Stomach (tissue), 9 donors: ENCODE measurements around the gene DYDC1. TPM values are rescaled to one million over a fixed set of nuclear protein-coding genes. Genes with fewer than 3 reads are reported as not detected.

Experiments
- DNase-seq, 2 donors: peaks; one replicate each; pipeline versions ENCODE4 v3.0.0 to v3.0.0-alpha.2; 2013 to 2019
- H3K27ac ChIP-seq, 5 donors: fragments of 200-600 bp in 4 of 5; sonication (generic) in 4 of 5; one replicate each; pipeline ENCODE4 v1.5.1; 2013 to 2019; ENCODE audit warnings: mild to moderate bottlenecking in 1 of 5, moderate library complexity in 1 of 5
- H3K27me3 ChIP-seq, 3 donors: fragments of 200-600 bp; sonication (generic); one replicate each; pipeline ENCODE4 v1.5.1; 2017 to 2019; ENCODE audit warnings: mixed run types in 1 of 3
- H3K36me3 ChIP-seq, 4 donors: fragments of 200-600 bp; sonication (generic); 1 replicate in 3 of 4; 2 replicates in 1 of 4; pipeline ENCODE4 v1.5.1; 2016 to 2019
- H3K4me1 ChIP-seq, 4 donors: fragments of 200-600 bp; sonication (generic); one replicate each; pipeline ENCODE4 v1.5.1; 2016 to 2019
- H3K4me3 ChIP-seq, 4 donors: fragments of 200-600 bp; sonication (generic) in 3 of 4; one replicate each; pipeline ENCODE4 v1.5.1; 2016 to 2019; ENCODE audit warnings: mild to moderate bottlenecking in 1 of 4
- H3K9me3 ChIP-seq, 4 donors: fragments of 200-600 bp; sonication (generic); one replicate each; pipeline ENCODE4 v1.5.1; 2016 to 2019
- CTCF ChIP-seq, 7 experiments: fragments of 450-650 bp in 4 of 7; fragments of 200-600 bp in 3 of 7; sonication (generic) in 3 of 7; IDR thresholded peaks; one replicate each; pipeline ENCODE4 v1.5.1; 2016 to 2019; ENCODE audit warnings: antibody characterized with exemption in 7 of 7, control low read depth in 2 of 7, mild to moderate bottlenecking in 1 of 7
- EP300 ChIP-seq: sonication (generic); formaldehyde crosslinking; IDR thresholded peaks from one replicate; pipeline ENCODE4 v1.6.1; 2017; ENCODE audit warnings: antibody characterized with exemption
- POLR2A ChIP-seq, 4 donors: fragments of 450-650 bp; IDR thresholded peaks; one replicate each; pipeline ENCODE4 v1.6.1; 2016; ENCODE audit warnings: antibody characterized with exemption in 4 of 4, control low read depth in 2 of 4, mild to moderate bottlenecking in 1 of 4, moderate library complexity in 1 of 4
- POLR2AphosphoS5 ChIP-seq, 3 donors: sonication (generic); formaldehyde crosslinking; IDR thresholded peaks; one replicate each; pipeline ENCODE4 v1.6.1; 2016; ENCODE audit warnings: antibody characterized with exemption in 3 of 3
- WGBS, 5 donors: extraction: QIAGEN DNeasy Blood & Tissue Kit in 3 of 5; methylation state at CpG; one replicate each; pipeline versions ENCODE4 v1.1.5 to v1.1.7; 2013 to 2018; 5-methylcytosine and 5-hydroxymethylcytosine counted together
- intact Hi-C: fragments of 100-400 bp; cut with DNase I; formaldehyde crosslinking; loops from one replicate; pipeline ENCODE4 v1.15.1; 2023; ENCODE audit warnings: low total_unique reads
- polyA plus RNA-seq, 3 donors: library from polyadenylated mRNA; stranded (reverse); fragments of 200-250 nt; gene quantifications; one replicate each; pipeline ENCODE4 v1.2.3, GENCODE V29; 2013
- total RNA-seq, 5 donors: library from RNA; depleted of rRNA; stranded (reverse); fragments of >200 nt; gene quantifications; one replicate each; pipeline versions ENCODE4 v1.1.0 to v1.2.3, GENCODE V29; 2014 to 2016
- donor health status: healthy with polysubstance abuse.
- donor health status: Bipolar disorder and iron deficiency.
- donor health status: healthy.

The DYDC1 gene
- total and polyA plus RNA-seq, 8 donors = not detected

GRCh38 chr10:80323311-80323710 lies 33.2 kb downstream of the DYDC1 start:
- DNase-seq = no peak
- no peak overlapping the region for H3K4me3 ChIP-seq
- no peak for TF ChIP-seq CTCF (IDR thresholded peaks at IDR 0.05)
- TF ChIP-seq EP300 = no peak
- no peak for TF ChIP-seq POLR2AphosphoS5 (IDR thresholded peaks at IDR 0.05)
- TF ChIP-seq POLR2A (IDR thresholded peaks at IDR 0.05) = no peak
- H3K27ac ChIP-seq = no peak overlapping the region
- no peaks in the 10 kb centered on the region for H3K9me3 ChIP-seq
- intact Hi-C loops = no loop called here
- no peaks in the 10 kb centered on the region for H3K36me3 ChIP-seq
- H3K4me1 ChIP-seq = no peaks in the 10 kb centered on the region
- H3K27me3 ChIP-seq = peaks cover 0 to under 1% (median 0%) of the 10 kb centered on the region in 3 donors
- WGBS, 5 donors = 48 to 73% (median 55%) methylated on average over 3 of the region's 3 CpGs

- no peaks in the 10 kb centered on the region for H3K9me3 ChIP-seq
- H3K36me3 ChIP-seq = no peaks in the 10 kb centered on the region
- intact Hi-C loops = no loop called here
- TF ChIP-seq POLR2AphosphoS5 (IDR thresholded peaks at IDR 0.05) = no peak
- TF ChIP-seq EP300 = no peak
- no peak for TF ChIP-seq CTCF (IDR thresholded peaks at IDR 0.05)
- no peak for TF ChIP-seq POLR2A (IDR thresholded peaks at IDR 0.05)
- no peak for DNase-seq
- no peak overlapping the region for H3K27ac ChIP-seq
- no peaks in the 10 kb centered on the region for H3K4me1 ChIP-seq
- whole genome bisulfite sequencing, 5 donors = 40 to 61% (median 46%) methylated on average over 1 of the region's 1 CpG
- no peak overlapping the region for H3K4me3 ChIP-seq
- H3K27me3 ChIP-seq = no peaks in the 10 kb centered on the region
Observed at GRCh38 chr10:80322711-80323110, 33.8 kb downstream of the DYDC1 start.

GRCh38 chr10:80322158-80322557 lies 34.4 kb downstream of the DYDC1 start:
- Histone ChIP-seq H3K27ac (no peak overlapping the region), H3K4me3 (no peak overlapping the region), H3K4me1 (no peaks in the 10 kb centered on the region), H3K36me3 (no peaks in the 10 kb centered on the region), H3K27me3 (no peaks in the 10 kb centered on the region), H3K9me3 (no peaks in the 10 kb centered on the region)
- TF ChIP-seq CTCF (IDR thresholded peaks at IDR 0.05) (no peak), POLR2AphosphoS5 (IDR thresholded peaks at IDR 0.05) (no peak), POLR2A (IDR thresholded peaks at IDR 0.05) (no peak), EP300 (no peak)
- WGBS, 5 donors = 70 to 81% (median 80%) methylated on average over 2 of the region's 2 CpGs
- intact Hi-C loops = no loop called here
- no peak for DNase-seq

- 63 to 72% (median 67%) methylated on average over 5 of the region's 5 CpGs for WGBS, 5 donors
Observed at GRCh38 chr10:80321183-80321582, 35.4 kb downstream of the DYDC1 start.

More at GRCh38 chr10:80321183-80321582, 35.4 kb downstream of the DYDC1 start:
- intact Hi-C loops = no loop called here
- Histone ChIP-seq H3K9me3 (no peaks in the 10 kb centered on the region), H3K27ac (no peak overlapping the region), H3K27me3 (no peaks in the 10 kb centered on the region), H3K4me3 (no peak overlapping the region), H3K36me3 (no peaks in the 10 kb centered on the region), H3K4me1 (no peaks in the 10 kb centered on the region)
- DNase-seq = no peak
- TF ChIP-seq CTCF (IDR thresholded peaks at IDR 0.05) = no peak
- no peak for TF ChIP-seq EP300
- no peak for TF ChIP-seq POLR2A (IDR thresholded peaks at IDR 0.05)
- TF ChIP-seq POLR2AphosphoS5 (IDR thresholded peaks at IDR 0.05) = no peak
